OCI-LY1 (cell line): Measurements from ENCODE around the gene MGRN1.

ENCODE experiments used
- H2AFZ ChIP-seq: fragments of 200-600 bp; sonication (generic), shearing (Covaris generic); 2 replicates; pipeline ENCODE4 v1.6.0; 2014; ENCODE audit warnings: antibody characterized with exemption, mild to moderate bottlenecking, low read length
- H3F3A ChIP-seq: fragments of 200-600 bp; sonication (generic), shearing (Covaris generic); 2 replicates; pipeline ENCODE4 v1.6.0; 2014; ENCODE audit warnings: mild to moderate bottlenecking, antibody characterized with exemption, low read length, moderate library complexity; ENCODE audit not compliant: insufficient read depth
- H3K27ac ChIP-seq: fragments of 200-600 bp; sonication (generic); 2 replicates; pipeline ENCODE4 v1.5.1; 2014; ENCODE audit warnings: low read length, mixed run types, mild to moderate bottlenecking, low read depth; ENCODE audit not compliant: poor library complexity, severe bottlenecking
- H3K27me3 ChIP-seq: fragments of 200-600 bp; sonication (generic); 2 replicates; pipeline ENCODE4 v1.6.0; 2014; ENCODE audit warnings: antibody characterized with exemption, mild to moderate bottlenecking, low read length, moderate library complexity; ENCODE audit not compliant: insufficient read depth
- H3K36me3 ChIP-seq: fragments of 200-600 bp; sonication (generic); 2 replicates; pipeline ENCODE4 v1.6.1; 2014; ENCODE audit warnings: mild to moderate bottlenecking, antibody characterized with exemption, low read length, moderate library complexity, mixed read lengths; ENCODE audit not compliant: insufficient read depth
- H3K4me1 ChIP-seq: fragments of 200-600 bp; sonication (generic); 2 replicates; pipeline ENCODE4 v1.5.1; 2014; ENCODE audit warnings: mild to moderate bottlenecking, low read length, moderate library complexity; ENCODE audit not compliant: insufficient read depth, severe bottlenecking
- H3K4me2 ChIP-seq: fragments of 200-600 bp; sonication (generic), shearing (Covaris generic); 2 replicates; pipeline ENCODE4 v1.6.1; 2014; ENCODE audit warnings: low read length
- H3K4me3 ChIP-seq: fragments of 200-600 bp; sonication (generic); 2 replicates; pipeline ENCODE4 v1.5.1; 2014; ENCODE audit warnings: low read length, low read depth, mild to moderate bottlenecking, mixed read lengths; ENCODE audit not compliant: poor library complexity, severe bottlenecking
- H3K79me2 ChIP-seq: fragments of 200-600 bp; shearing (Covaris generic); 2 replicates; pipeline ENCODE4 v1.6.1; 2016; ENCODE audit warnings: mixed run types, low read length, mixed read lengths; ENCODE audit not compliant: insufficient read depth
- H3K9ac ChIP-seq: fragments of 200-600 bp; sonication (generic), shearing (Covaris generic); 2 replicates; pipeline ENCODE4 v1.6.1; 2014; ENCODE audit warnings: mild to moderate bottlenecking, low read length, mixed read lengths
- H3K9me2 ChIP-seq: fragments of 200-600 bp; sonication (generic), shearing (Covaris generic); 2 replicates; pipeline ENCODE4 v1.6.1; 2014; ENCODE audit warnings: low read depth, mild to moderate bottlenecking, low read length, mixed read lengths
- H3K9me3 ChIP-seq: fragments of 200-600 bp; shearing (Covaris generic); 2 replicates; pipeline ENCODE4 v1.6.1; 2014; ENCODE audit warnings: low read length, mixed read lengths
- H4K20me1 ChIP-seq: fragments of 200-600 bp; sonication (generic), shearing (Covaris generic); 2 replicates; pipeline ENCODE4 v1.6.0; 2016; ENCODE audit warnings: mild to moderate bottlenecking, low read length; ENCODE audit not compliant: insufficient read depth
- EZH2 ChIP-seq: fragments of 200-600 bp; sonication (generic), shearing (Covaris generic); IDR thresholded peaks from 2 replicates; pipeline ENCODE4 v1.8.0; 2017; ENCODE audit warnings: borderline replicate concordance, mixed run types, mild to moderate bottlenecking, antibody characterized with exemption, low read length, moderate library complexity, mixed read lengths
- TF ChIP-seq, protein P1 (sequence below): fragments of 200-600 bp; sonication (generic), shearing (Covaris generic); IDR thresholded peaks from 2 replicates; pipeline ENCODE4 v1.5.1; 2017; ENCODE audit warnings: mild to moderate bottlenecking, antibody characterized with exemption, low read length, moderate library complexity, mixed read lengths

Gene MGRN1

DNA sequence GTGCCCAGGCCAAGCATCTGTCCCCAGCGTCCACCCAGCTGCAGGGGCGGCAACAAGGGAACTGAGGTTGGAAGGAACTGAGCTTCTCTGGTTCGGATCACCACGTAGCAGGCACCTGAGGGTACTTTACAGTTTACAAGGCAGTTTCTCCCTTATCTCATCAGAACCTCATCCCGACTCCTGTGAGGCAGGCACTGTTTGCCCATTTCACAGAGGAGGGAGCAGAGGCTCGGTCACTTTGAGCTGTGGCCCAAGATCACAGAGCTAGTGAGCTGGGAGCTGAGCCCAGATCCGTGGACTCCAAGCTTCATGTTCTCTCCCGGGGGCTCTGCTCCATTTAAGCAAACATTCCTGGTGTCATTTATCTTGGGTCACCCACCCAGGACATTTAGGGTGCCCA lies 25.1 kb upstream of the MGRN1 start:
- Histone ChIP-seq H3K9me3 (no peaks in the 10 kb centered on the region), H3K27ac (no peak overlapping the region), H3K79me2 (no peaks in the 10 kb centered on the region)

GRCh38 chr16:4601036-4601863 lies 23.4 kb upstream of the MGRN1 start:
- Histone ChIP-seq H3K4me1 (no peaks in the 10 kb centered on the region), H3K4me3 (no peak overlapping the region), H3K4me2 (no peak overlapping the region), H3F3A (no peaks in the 10 kb centered on the region), H3K27me3 (peaks cover 18% of the 10 kb centered on the region; the same call in 1 of the 2 replicates), H3K9ac (no peak overlapping the region), H3K9me3 (no peaks in the 10 kb centered on the region), H3K36me3 (no peaks in the 10 kb centered on the region), H3K79me2 (no peaks in the 10 kb centered on the region), H3K27ac (no peak overlapping the region), H2AFZ (no peak overlapping the region), H4K20me1 (no peaks in the 10 kb centered on the region), H3K9me2 (no peaks in the 10 kb centered on the region)
- TF ChIP-seq EZH2: no peak
- TF ChIP-seq, protein P1, sequence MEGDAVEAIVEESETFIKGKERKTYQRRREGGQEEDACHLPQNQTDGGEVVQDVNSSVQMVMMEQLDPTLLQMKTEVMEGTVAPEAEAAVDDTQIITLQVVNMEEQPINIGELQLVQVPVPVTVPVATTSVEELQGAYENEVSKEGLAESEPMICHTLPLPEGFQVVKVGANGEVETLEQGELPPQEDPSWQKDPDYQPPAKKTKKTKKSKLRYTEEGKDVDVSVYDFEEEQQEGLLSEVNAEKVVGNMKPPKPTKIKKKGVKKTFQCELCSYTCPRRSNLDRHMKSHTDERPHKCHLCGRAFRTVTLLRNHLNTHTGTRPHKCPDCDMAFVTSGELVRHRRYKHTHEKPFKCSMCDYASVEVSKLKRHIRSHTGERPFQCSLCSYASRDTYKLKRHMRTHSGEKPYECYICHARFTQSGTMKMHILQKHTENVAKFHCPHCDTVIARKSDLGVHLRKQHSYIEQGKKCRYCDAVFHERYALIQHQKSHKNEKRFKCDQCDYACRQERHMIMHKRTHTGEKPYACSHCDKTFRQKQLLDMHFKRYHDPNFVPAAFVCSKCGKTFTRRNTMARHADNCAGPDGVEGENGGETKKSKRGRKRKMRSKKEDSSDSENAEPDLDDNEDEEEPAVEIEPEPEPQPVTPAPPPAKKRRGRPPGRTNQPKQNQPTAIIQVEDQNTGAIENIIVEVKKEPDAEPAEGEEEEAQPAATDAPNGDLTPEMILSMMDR: no peak

More for the DNA sequence above, 25.1 kb upstream of the MGRN1 start:
- H4K20me1 ChIP-seq: no peaks in the 10 kb centered on the region
- H3K9ac ChIP-seq: no peak overlapping the region
- no peaks in the 10 kb centered on the region for H3K4me1 ChIP-seq
- H3K4me3 ChIP-seq: no peak overlapping the region
- H3F3A ChIP-seq: no peaks in the 10 kb centered on the region
- no peaks in the 10 kb centered on the region for H3K36me3 ChIP-seq
- H3K27me3 ChIP-seq: peaks cover 18% of the 10 kb centered on the region; the same call in 1 of the 2 replicates
- no peak overlapping the region for H2AFZ ChIP-seq
- no peak for TF ChIP-seq EZH2
- TF ChIP-seq, protein P1: no peak
- H3K4me2 ChIP-seq: no peak overlapping the region
- no peaks in the 10 kb centered on the region for H3K9me2 ChIP-seq

DNA sequence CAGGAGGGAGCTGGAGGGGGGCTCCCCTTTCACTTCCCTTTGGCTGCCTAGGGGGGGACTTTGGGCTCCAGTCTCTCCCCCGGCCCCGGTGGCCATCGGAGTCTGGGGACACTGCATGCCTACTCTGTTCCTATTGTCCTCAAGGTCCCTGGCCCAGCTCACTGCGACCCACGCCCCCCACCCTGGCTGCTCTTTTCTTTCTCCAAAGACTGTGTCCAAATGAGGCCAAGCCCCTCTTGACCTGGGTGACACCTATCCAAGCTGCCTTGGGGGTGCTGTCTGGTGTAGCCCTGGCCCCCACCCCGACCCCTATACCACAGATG lies 22.8 kb upstream of the MGRN1 start:
- no peak overlapping the region for H2AFZ ChIP-seq

More for the DNA sequence above, 22.8 kb upstream of the MGRN1 start:
- no peaks in the 10 kb centered on the region for H3K9me3 ChIP-seq
- H3K36me3 ChIP-seq: no peaks in the 10 kb centered on the region
- no peaks in the 10 kb centered on the region for H4K20me1 ChIP-seq
- H3K79me2 ChIP-seq: no peaks in the 10 kb centered on the region
- H3K27me3 ChIP-seq: peaks cover 18% of the 10 kb centered on the region; the same call in 1 of the 2 replicates
- H3F3A ChIP-seq: no peaks in the 10 kb centered on the region
- no peaks in the 10 kb centered on the region for H3K4me1 ChIP-seq
- no peak overlapping the region for H3K4me2 ChIP-seq
- no peaks in the 10 kb centered on the region for H3K9me2 ChIP-seq
- H3K4me3 ChIP-seq: no peak overlapping the region
- no peak overlapping the region for H3K27ac ChIP-seq
- no peak overlapping the region for H3K9ac ChIP-seq
- TF ChIP-seq, protein P1: no peak
- no peak for TF ChIP-seq EZH2
